Body of pancreas (tissue), 4 donors: Measurements from ENCODE around the gene FAF2.

Experiments
- POLR2A ChIP-seq, 3 donors: fragments of 450-650 bp; IDR thresholded peaks; one replicate each; pipeline ENCODE4 v1.6.1; 2016; ENCODE audit warnings: antibody characterized with exemption in 3 of 3, mild to moderate bottlenecking in 2 of 3
- TF ChIP-seq, protein P1 (sequence below), 7 experiments: fragments of 450-650 bp in 4 of 7; fragments of 200-600 bp in 3 of 7; sonication (generic) in 3 of 7; IDR thresholded peaks; one replicate each; pipeline ENCODE4 v1.5.1; 2016 to 2019; ENCODE audit warnings: antibody characterized with exemption in 7 of 7

DNA sequence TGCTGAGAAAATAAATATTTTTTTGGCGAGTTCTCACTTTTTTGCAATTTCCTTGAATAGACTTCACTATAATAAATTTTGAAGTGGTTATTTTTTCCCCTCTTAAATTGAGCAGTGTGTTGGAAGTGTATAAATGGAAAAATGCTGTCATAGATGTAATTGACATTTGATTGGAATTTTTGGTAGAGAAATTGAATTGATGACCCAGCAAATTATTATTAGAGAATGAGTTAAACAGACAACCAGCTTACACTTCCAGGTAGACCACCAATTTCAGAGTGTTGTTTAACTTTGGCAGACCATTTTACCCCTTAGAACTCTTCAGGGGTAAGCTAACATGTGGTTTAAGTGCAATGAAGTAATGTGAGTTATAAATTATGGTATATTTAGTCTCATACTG lies 1.9 kb downstream of the FAF2 start:
- TF ChIP-seq, protein P1, sequence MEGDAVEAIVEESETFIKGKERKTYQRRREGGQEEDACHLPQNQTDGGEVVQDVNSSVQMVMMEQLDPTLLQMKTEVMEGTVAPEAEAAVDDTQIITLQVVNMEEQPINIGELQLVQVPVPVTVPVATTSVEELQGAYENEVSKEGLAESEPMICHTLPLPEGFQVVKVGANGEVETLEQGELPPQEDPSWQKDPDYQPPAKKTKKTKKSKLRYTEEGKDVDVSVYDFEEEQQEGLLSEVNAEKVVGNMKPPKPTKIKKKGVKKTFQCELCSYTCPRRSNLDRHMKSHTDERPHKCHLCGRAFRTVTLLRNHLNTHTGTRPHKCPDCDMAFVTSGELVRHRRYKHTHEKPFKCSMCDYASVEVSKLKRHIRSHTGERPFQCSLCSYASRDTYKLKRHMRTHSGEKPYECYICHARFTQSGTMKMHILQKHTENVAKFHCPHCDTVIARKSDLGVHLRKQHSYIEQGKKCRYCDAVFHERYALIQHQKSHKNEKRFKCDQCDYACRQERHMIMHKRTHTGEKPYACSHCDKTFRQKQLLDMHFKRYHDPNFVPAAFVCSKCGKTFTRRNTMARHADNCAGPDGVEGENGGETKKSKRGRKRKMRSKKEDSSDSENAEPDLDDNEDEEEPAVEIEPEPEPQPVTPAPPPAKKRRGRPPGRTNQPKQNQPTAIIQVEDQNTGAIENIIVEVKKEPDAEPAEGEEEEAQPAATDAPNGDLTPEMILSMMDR (IDR thresholded peaks at IDR 0.05): no peak
- TF ChIP-seq POLR2A (IDR thresholded peaks at IDR 0.05): no peak
